ENCODE results near the gene EPHA7. TPM values are rescaled to one million over a fixed set of nuclear protein-coding genes. Genes with fewer than 3 reads are reported as not detected.

Gene EPHA7
- total and polyA plus RNA-seq, 2 donors (not counting 3 experiments of a cell fraction or from before 2014, with no cell fraction given) = not detected

DNA sequence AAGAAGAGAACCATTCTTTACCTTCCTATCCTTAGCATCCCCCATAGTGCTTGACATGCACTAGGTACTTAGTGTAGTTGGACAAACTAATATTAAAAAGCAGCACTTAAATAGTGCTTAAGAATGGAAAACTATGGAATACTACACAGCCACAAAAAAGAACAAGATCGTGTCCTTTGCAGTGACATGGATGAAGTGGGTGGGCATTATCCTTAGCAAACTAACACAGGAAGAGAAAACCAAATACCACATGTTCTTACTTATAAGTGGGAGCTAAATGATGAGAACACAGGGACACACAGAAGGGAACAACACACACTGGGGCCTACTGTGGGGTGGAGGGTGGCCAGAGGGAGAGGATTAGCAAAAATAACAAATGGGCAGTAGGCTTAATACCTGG is 66.8 kb downstream of the EPHA7 start:
- Histone ChIP-seq H3K4me1 (ENCODE audit: control insufficient read depth, extremely low read depth, insufficient read depth, low read length) (no peaks in the 10 kb centered on the region), H3K9ac (replicated peaks; ENCODE audit: extremely low read depth, insufficient read depth, low read length) (no peak overlapping the region), H3K27ac (ENCODE audit: insufficient read depth, low read depth, low read length) (no peak overlapping the region), H2AFZ (ENCODE audit: low read depth, low read length) (no peak overlapping the region), H3K4me3 (replicated peaks in 1 of 3; ENCODE audit: insufficient read depth in 1 of 3, low read depth in 1 of 3, low read length in 3 of 3) (no peak overlapping the region), H4K20me1 (replicated peaks; ENCODE audit: control insufficient read depth, extremely low read depth, insufficient read depth, low read length) (no peaks in the 10 kb centered on the region), H3K36me3 (ENCODE audit: control insufficient read depth in 2 of 2, extremely low read depth in 1 of 2, insufficient read depth in 2 of 2, low read length in 2 of 2) (no peaks in the 10 kb centered on the region), H3K9me1 (replicated peaks; ENCODE audit: control insufficient read depth, extremely low read depth, insufficient read depth, low read length) (no peaks in the 10 kb centered on the region), H3K9me3 (replicated peaks; ENCODE audit: control insufficient read depth, insufficient read depth, low read length) (no peaks in the 10 kb centered on the region), H3K4me2 (ENCODE audit: insufficient read depth, low read length) (no peak overlapping the region), H3K27me3 (ENCODE audit: control insufficient read depth in 2 of 2, insufficient read depth in 2 of 2, low read length in 2 of 2) (no peaks in the 10 kb centered on the region), H3K79me2 (ENCODE audit: control insufficient read depth, insufficient read depth, low read length) (no peaks in the 10 kb centered on the region)
- POLR2A ChIA-PET = no interaction called here
- DNase-seq (ENCODE audit: low read depth, low spot score) = no peak
- BruUV-seq (replicated peaks) = no TSS peak
- intact Hi-C loops (cut with micrococcal nuclease) = no loop called here
- TF ChIP-seq, protein P1, sequence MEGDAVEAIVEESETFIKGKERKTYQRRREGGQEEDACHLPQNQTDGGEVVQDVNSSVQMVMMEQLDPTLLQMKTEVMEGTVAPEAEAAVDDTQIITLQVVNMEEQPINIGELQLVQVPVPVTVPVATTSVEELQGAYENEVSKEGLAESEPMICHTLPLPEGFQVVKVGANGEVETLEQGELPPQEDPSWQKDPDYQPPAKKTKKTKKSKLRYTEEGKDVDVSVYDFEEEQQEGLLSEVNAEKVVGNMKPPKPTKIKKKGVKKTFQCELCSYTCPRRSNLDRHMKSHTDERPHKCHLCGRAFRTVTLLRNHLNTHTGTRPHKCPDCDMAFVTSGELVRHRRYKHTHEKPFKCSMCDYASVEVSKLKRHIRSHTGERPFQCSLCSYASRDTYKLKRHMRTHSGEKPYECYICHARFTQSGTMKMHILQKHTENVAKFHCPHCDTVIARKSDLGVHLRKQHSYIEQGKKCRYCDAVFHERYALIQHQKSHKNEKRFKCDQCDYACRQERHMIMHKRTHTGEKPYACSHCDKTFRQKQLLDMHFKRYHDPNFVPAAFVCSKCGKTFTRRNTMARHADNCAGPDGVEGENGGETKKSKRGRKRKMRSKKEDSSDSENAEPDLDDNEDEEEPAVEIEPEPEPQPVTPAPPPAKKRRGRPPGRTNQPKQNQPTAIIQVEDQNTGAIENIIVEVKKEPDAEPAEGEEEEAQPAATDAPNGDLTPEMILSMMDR (IDR thresholded peaks at IDR 0.05; ENCODE audit: extremely low read depth in 1 of 2, insufficient read depth in 1 of 2, low read depth in 1 of 2, low read length in 2 of 2) = no peak
- no peak for TF ChIP-seq POLR2A (IDR thresholded peaks at IDR 0.05; ENCODE audit: low read depth, low read length)
- CTCF ChIA-PET = no interaction called here
- no peak for FAIRE-seq
- dilution Hi-C loops (cut with MboI; ENCODE audit: extremely low pct_ligation_motif_present, low sequenced_read_pairs) = no loop called here

GRCh38 chr6:93351222-93351621 is 68.1 kb downstream of the EPHA7 start:
- CTCF ChIA-PET = no interaction called here
- Histone ChIP-seq H3K9me3 (replicated peaks; ENCODE audit: control insufficient read depth, insufficient read depth, low read length) (no peaks in the 10 kb centered on the region), H3K27me3 (ENCODE audit: control insufficient read depth in 2 of 2, insufficient read depth in 2 of 2, low read length in 2 of 2) (no peaks in the 10 kb centered on the region), H3K36me3 (ENCODE audit: control insufficient read depth in 2 of 2, extremely low read depth in 1 of 2, insufficient read depth in 2 of 2, low read length in 2 of 2) (no peaks in the 10 kb centered on the region), H2AFZ (ENCODE audit: low read depth, low read length) (no peak overlapping the region), H4K20me1 (replicated peaks; ENCODE audit: control insufficient read depth, extremely low read depth, insufficient read depth, low read length) (no peaks in the 10 kb centered on the region), H3K9ac (replicated peaks; ENCODE audit: extremely low read depth, insufficient read depth, low read length) (no peak overlapping the region), H3K4me2 (ENCODE audit: insufficient read depth, low read length) (no peak overlapping the region), H3K9me1 (replicated peaks; ENCODE audit: control insufficient read depth, extremely low read depth, insufficient read depth, low read length) (no peaks in the 10 kb centered on the region), H3K4me3 (replicated peaks in 1 of 3; ENCODE audit: insufficient read depth in 1 of 3, low read depth in 1 of 3, low read length in 3 of 3) (no peak overlapping the region), H3K4me1 (ENCODE audit: control insufficient read depth, extremely low read depth, insufficient read depth, low read length) (no peaks in the 10 kb centered on the region), H3K27ac (ENCODE audit: insufficient read depth, low read depth, low read length) (no peak overlapping the region), H3K79me2 (ENCODE audit: control insufficient read depth, insufficient read depth, low read length) (no peaks in the 10 kb centered on the region)
- POLR2A ChIA-PET = no interaction called here
- BruUV-seq (replicated peaks) = no TSS peak
- intact Hi-C loops (cut with micrococcal nuclease) (no loop called here), dilution Hi-C loops (cut with MboI; ENCODE audit: extremely low pct_ligation_motif_present, low sequenced_read_pairs) (no loop called here)
- FAIRE-seq (no peak), DNase-seq (ENCODE audit: low read depth, low spot score) (no peak)
- TF ChIP-seq EZH2 (IDR thresholded peaks at IDR 0.05; ENCODE audit: borderline replicate concordance, low read depth, low read length, severe bottlenecking) = no peak
- TF ChIP-seq, protein P1 (IDR thresholded peaks at IDR 0.05; ENCODE audit: extremely low read depth in 1 of 2, insufficient read depth in 1 of 2, low read depth in 1 of 2, low read length in 2 of 2) = no peak
- no peak for TF ChIP-seq JUN (IDR thresholded peaks at IDR 0.05; ENCODE audit: borderline replicate concordance, insufficient read depth, insufficient read length, low read depth)
- TF ChIP-seq MAX (IDR thresholded peaks at IDR 0.05; ENCODE audit: insufficient read depth, insufficient read length) = no peak
- TF ChIP-seq POLR2AphosphoS5 (IDR thresholded peaks at IDR 0.05; ENCODE audit: insufficient read depth, low read depth, low read length) = no peak
- no peak for TF ChIP-seq GATA2 (IDR thresholded peaks at IDR 0.05; ENCODE audit: insufficient read depth, insufficient read length, low read depth, low read length)
- no peak for TF ChIP-seq FOS (IDR thresholded peaks at IDR 0.05; ENCODE audit: borderline replicate concordance, insufficient read depth, low read length)
- TF ChIP-seq MYC (IDR thresholded peaks at IDR 0.05; ENCODE audit: low read depth, low read length) = no peak
- TF ChIP-seq POLR2A (IDR thresholded peaks at IDR 0.05; ENCODE audit: low read depth, low read length) = no peak

Measured in endothelial cell of umbilical vein (primary cell).